H1 (cell line): Measurements from ENCODE around the gene TRAT1. TPM values are rescaled to one million over a fixed set of nuclear protein-coding genes. Genes with fewer than 3 reads are reported as not detected.

Experiments
- CTCF ChIA-PET: fragments of 300-600 bp; sonication (Branson Sonifier 250); formaldehyde crosslinking; loops from one replicate; lab custom pipeline; 2021; ENCODE audit not compliant: partially characterized antibody; lab: Charles Lee
- POLR2A ChIA-PET: fragments of 300-600 bp; sonication (Branson Sonifier 250); formaldehyde crosslinking; loops from one replicate; lab custom pipeline; 2021; ENCODE audit warnings: inconsistent platforms; ENCODE audit not compliant: partially characterized antibody; lab: Charles Lee
- DNase-seq, 2 experiments: peaks; one replicate each; pipeline versions ENCODE4 v3.0.0 to v3.0.0-alpha.2; 2010 to 2022; ENCODE audit warnings: low spot score in 2 of 2, low read depth in 1 of 2, mixed read lengths in 1 of 2
- FAIRE-seq: peaks from 2 replicates; lab custom pipeline; 2011; peaks lifted over from hg19 to GRCh38; lab: Jason Lieb, UNC
- H2AFZ ChIP-seq: 2 replicates; pipeline ENCODE4 v1.8.1; 2012; ENCODE audit warnings: low read length, inconsistent platforms
- H2AK5ac ChIP-seq: 2 replicates; pipeline ENCODE4 v1.6.1; 2013; ENCODE audit warnings: low read depth, low read length
- H2BK120ac ChIP-seq: replicated peaks from 2 replicates; pipeline ENCODE3; 2013; ENCODE audit warnings: low read depth, low read length, inconsistent platforms
- H2BK12ac ChIP-seq: 2 replicates; pipeline ENCODE4 v1.6.1; 2013; ENCODE audit warnings: low read depth, low read length
- H2BK15ac ChIP-seq: 2 replicates; pipeline ENCODE4 v1.6.1; 2013; ENCODE audit warnings: low read length
- H2BK20ac ChIP-seq: 2 replicates; pipeline ENCODE4 v1.6.1; 2013; ENCODE audit warnings: low read length
- H2BK5ac ChIP-seq: 2 replicates; pipeline ENCODE4 v1.6.1; 2013; ENCODE audit warnings: low read depth, low read length
- H3K14ac ChIP-seq: 2 replicates; pipeline ENCODE4 v1.6.1; 2013; ENCODE audit warnings: inconsistent platforms; ENCODE audit not compliant: insufficient read length
- H3K18ac ChIP-seq: 2 replicates; pipeline ENCODE4 v1.6.1; 2013; ENCODE audit warnings: low read length; ENCODE audit errors: extremely low read depth
- H3K23ac ChIP-seq: 2 replicates; pipeline ENCODE4 v1.6.1; 2013; ENCODE audit warnings: inconsistent platforms; ENCODE audit not compliant: insufficient read length
- H3K23me2 ChIP-seq: 2 replicates; pipeline ENCODE4 v1.6.1; 2013; ENCODE audit warnings: low read depth, low read length
- H3K27ac ChIP-seq: 2 replicates; pipeline ENCODE4 v1.6.1; 2011; ENCODE audit warnings: low read depth, low read length, inconsistent platforms
- H3K27me3 ChIP-seq, 4 experiments: replicated peaks in 1 of 4; 1 replicate in 1 of 4; 2 replicates in 3 of 4; pipeline versions ENCODE4 v1.6.1 to v1.8.1; 2011 to 2013; ENCODE audit warnings: low read length in 3 of 4, mild to moderate bottlenecking in 3 of 4, inconsistent platforms in 2 of 4, mixed read lengths in 2 of 4, moderate library complexity in 1 of 4; ENCODE audit not compliant: control insufficient read depth in 3 of 4, insufficient read depth in 3 of 4; ENCODE audit errors: extremely low read depth in 1 of 4
- H3K36me3 ChIP-seq, 4 experiments: 2 replicates each; pipeline versions ENCODE4 v1.6.1 to v1.8.1; 2011 to 2013; ENCODE audit warnings: mild to moderate bottlenecking in 4 of 4, low read length in 3 of 4, moderate library complexity in 2 of 4, control low read depth in 1 of 4, inconsistent platforms in 1 of 4; ENCODE audit not compliant: insufficient read depth in 4 of 4, control insufficient read depth in 2 of 4
- H3K4ac ChIP-seq: replicated peaks from 2 replicates; pipeline ENCODE3; 2013; ENCODE audit warnings: low read length, low read depth, mixed read lengths, inconsistent platforms; ENCODE audit not compliant: insufficient read length
- H3K4me1 ChIP-seq, 4 experiments: replicated peaks in 1 of 4; 1 replicate in 1 of 4; 2 replicates in 3 of 4; pipeline versions ENCODE4 v1.6.1 to v1.8.1; 2011 to 2013; ENCODE audit warnings: low read length in 3 of 4, inconsistent platforms in 2 of 4, mixed read lengths in 1 of 4; ENCODE audit not compliant: insufficient read depth in 4 of 4, control insufficient read depth in 3 of 4
- H3K4me2 ChIP-seq, 2 experiments: 2 replicates each; pipeline versions ENCODE4 v1.6.1 to v1.8.1; 2011 to 2013; ENCODE audit warnings: low read depth in 2 of 2, low read length in 2 of 2, control low read depth in 1 of 2, inconsistent platforms in 1 of 2, mild to moderate bottlenecking in 1 of 2; ENCODE audit not compliant: insufficient read depth in 1 of 2
- H3K4me3 ChIP-seq, 4 experiments: fragments of 200-600, 300-600 bp in 1 of 4; sonication (generic), shearing (Covaris generic), sonication (Bioruptor Twin) in 1 of 4; 2 replicates each; pipeline versions ENCODE4 v1.5.1 to v1.8.1; 2011 to 2016; ENCODE audit warnings: low read length in 4 of 4, low read depth in 3 of 4, control low read depth in 2 of 4, inconsistent platforms in 2 of 4, mild to moderate bottlenecking in 2 of 4, mixed read lengths in 1 of 4, moderate library complexity in 1 of 4; ENCODE audit not compliant: insufficient read depth in 2 of 4; ENCODE audit errors: extremely low read depth in 1 of 4
- H3K56ac ChIP-seq: replicated peaks from 2 replicates; pipeline ENCODE3; 2013; ENCODE audit warnings: low read depth, mild to moderate bottlenecking, mixed read lengths, low read length, inconsistent platforms; ENCODE audit not compliant: insufficient read length
- H3K79me1 ChIP-seq: 2 replicates; pipeline ENCODE4 v1.6.1; 2013; ENCODE audit warnings: low read depth, low read length, control low read depth
- H3K79me2 ChIP-seq, 2 experiments: 2 replicates each; pipeline versions ENCODE4 v1.6.1 to v1.8.1; 2012 to 2013; ENCODE audit warnings: low read length in 2 of 2, mild to moderate bottlenecking in 2 of 2, inconsistent platforms in 1 of 2; ENCODE audit not compliant: insufficient read depth in 2 of 2, control insufficient read depth in 1 of 2
- H3K9ac ChIP-seq, 4 experiments: replicated peaks in 1 of 4; 1 replicate in 1 of 4; 2 replicates in 3 of 4; pipeline versions ENCODE4 v1.6.1 to v1.8.1; 2011 to 2013; ENCODE audit warnings: low read depth in 3 of 4, low read length in 3 of 4, control low read depth in 2 of 4, mild to moderate bottlenecking in 2 of 4, moderate library complexity in 2 of 4, inconsistent platforms in 1 of 4; ENCODE audit errors: extremely low read depth in 1 of 4
- H3K9me3 ChIP-seq, 2 experiments: 2 replicates each; pipeline versions ENCODE4 v1.6.1 to v1.8.1; 2012 to 2013; ENCODE audit warnings: mild to moderate bottlenecking in 2 of 2, moderate library complexity in 2 of 2, control low read depth in 1 of 2, inconsistent platforms in 1 of 2, low read depth in 1 of 2, low read length in 1 of 2, mixed read lengths in 1 of 2; ENCODE audit not compliant: insufficient read depth in 2 of 2
- H4K20me1 ChIP-seq, 2 experiments: replicated peaks in 1 of 2; 2 replicates each; pipeline versions ENCODE3 to v1.8.1; 2011 to 2013; ENCODE audit warnings: inconsistent platforms in 2 of 2, low read length in 2 of 2, mild to moderate bottlenecking in 1 of 2; ENCODE audit not compliant: insufficient read depth in 2 of 2, control insufficient read depth in 1 of 2
- H4K5ac ChIP-seq: 2 replicates; pipeline ENCODE4 v1.6.1; 2013; ENCODE audit warnings: low read length, low read depth, mixed read lengths, inconsistent platforms; ENCODE audit not compliant: insufficient read length
- H4K8ac ChIP-seq: 2 replicates; pipeline ENCODE4 v1.8.0; 2013; ENCODE audit warnings: mild to moderate bottlenecking, moderate library complexity, low read length, inconsistent platforms; ENCODE audit not compliant: insufficient read depth; ENCODE audit errors: extremely low read depth
- H4K91ac ChIP-seq: replicated peaks from 2 replicates; pipeline ENCODE3; 2013; ENCODE audit warnings: low read length, mixed read lengths, inconsistent platforms; ENCODE audit not compliant: insufficient read length
- ATF3 ChIP-seq: IDR thresholded peaks from 2 replicates; pipeline ENCODE4 v1.6.1; 2011; ENCODE audit warnings: low read depth, mild to moderate bottlenecking, low read length; ENCODE audit not compliant: insufficient read depth
- JUND ChIP-seq: IDR thresholded peaks from 2 replicates; pipeline ENCODE4 v1.6.1; 2011; ENCODE audit warnings: mild to moderate bottlenecking, improper control_type of control experiment, low read length
- WGBS, 2 experiments: shearing (Covaris generic) in 1 of 2; methylation state at CpG; one replicate each; pipeline versions ENCODE4 v1.1.6 to v1.1.7; 2013 to 2015; ENCODE audit warnings: low lambda C conversion rate in 2 of 2, mixed read lengths in 2 of 2, inconsistent platforms in 1 of 2, low coverage in 1 of 2, missing lambda C conversion rate in 1 of 2; ENCODE audit not compliant: insufficient replicate concordance in 2 of 2, insufficient coverage in 1 of 2, insufficient read length in 1 of 2; ENCODE audit errors: extremely low coverage in 1 of 2, missing lambda C conversion rate in 1 of 2; 5-methylcytosine and 5-hydroxymethylcytosine counted together
- polyA plus RNA-seq, 7 experiments: library from polyadenylated mRNA; depleted of rRNA in 3 of 7; stranded (reverse) in 5 of 7; unstranded in 2 of 7; fragments of >200 nt in 5 of 7; fragments of 200-250 nt in 2 of 7; gene quantifications; 1 replicate in 5 of 7; 2 replicates in 1 of 7; 4 replicates in 1 of 7; pipeline versions ENCODE4 v1.2.1 to v1.2.3, GENCODE V29; 2011 to 2013; ENCODE audit warnings: missing spikeins in 2 of 7, mixed read lengths in 2 of 7
- total RNA-seq: library from RNA; stranded (reverse); fragmentation: NEBNext Ultra II Directional; extraction: Animal tissue kit (Norgen Biotek cat#: 25700); gene quantifications from 2 replicates; pipeline ENCODE4 v1.2.1, GENCODE V29; 2021

TRAT1 gene
- total and polyA plus RNA-seq, 2 of the 8 experiments (the other 6 are each of a cell fraction or from before 2014, with no cell fraction given), result not detected

- Histone ChIP-seq H3K79me1 (no peaks in the 10 kb centered on the region), H2AK5ac (no peak overlapping the region), H3K36me3 (no peaks in the 10 kb centered on the region), H2BK15ac (no peak overlapping the region), H2BK12ac (no peak overlapping the region), H3K4me1 (no peaks in the 10 kb centered on the region), H3K4me2 (no peak overlapping the region), H3K9ac (no peak overlapping the region), H4K20me1 (no peaks in the 10 kb centered on the region), H3K79me2 (no peaks in the 10 kb centered on the region), H3K14ac (no peak overlapping the region), H3K27ac (no peak overlapping the region), H3K27me3 (no peaks in the 10 kb centered on the region), H3K4ac (no peak overlapping the region), H2AFZ (peak overlapping the region; percentile 81), H4K8ac (no peak overlapping the region), H2BK20ac (no peak overlapping the region), H4K5ac (no peak overlapping the region), H3K56ac (no peak overlapping the region), H3K9me3 (no peaks in the 10 kb centered on the region), H3K23me2 (no peaks in the 10 kb centered on the region; the same call in 1 of the 2 replicates), H3K4me3 (no peak overlapping the region), H3K18ac (no peak overlapping the region), H3K23ac (no peak overlapping the region), H2BK5ac (no peak overlapping the region), H4K91ac (no peak overlapping the region), H2BK120ac (no peak overlapping the region)
- DNase-seq, result no peak
- WGBS, 2 experiments, result 66% methylated on average over 3 of the region's 3 CpGs; no CpG with 5 or more reads in 1 of the 2 experiments
- no peak for FAIRE-seq
- POLR2A ChIA-PET, result no interaction called here
- CTCF ChIA-PET, result interaction anchor here (1.2 kb wide), 1 partner anchor 10 kb away, joined by 3 read pairs; no protein-coding TSS in a partner anchor
- TF ChIP-seq ATF3, result no peak
- TF ChIP-seq JUND, result no peak
These were observed 31.1 kb upstream of the TRAT1 start for GRCh38 chr3:108791473-108791872.
